ENCODE measurements around the gene ZBTB46.

ZBTB46 gene

GRCh38 chr20:63702036-63702665 is 128.9 kb downstream of the ZBTB46 start:
- DNase-seq, result no peak

GRCh38 chr20:63701329-63702035 is 129.6 kb downstream of the ZBTB46 start:
- DNase-seq, result no peak

- DNase-seq, result no peak
Observed at GRCh38 chr20:63701051-63701328, 130.1 kb downstream of the ZBTB46 start.

DNA sequence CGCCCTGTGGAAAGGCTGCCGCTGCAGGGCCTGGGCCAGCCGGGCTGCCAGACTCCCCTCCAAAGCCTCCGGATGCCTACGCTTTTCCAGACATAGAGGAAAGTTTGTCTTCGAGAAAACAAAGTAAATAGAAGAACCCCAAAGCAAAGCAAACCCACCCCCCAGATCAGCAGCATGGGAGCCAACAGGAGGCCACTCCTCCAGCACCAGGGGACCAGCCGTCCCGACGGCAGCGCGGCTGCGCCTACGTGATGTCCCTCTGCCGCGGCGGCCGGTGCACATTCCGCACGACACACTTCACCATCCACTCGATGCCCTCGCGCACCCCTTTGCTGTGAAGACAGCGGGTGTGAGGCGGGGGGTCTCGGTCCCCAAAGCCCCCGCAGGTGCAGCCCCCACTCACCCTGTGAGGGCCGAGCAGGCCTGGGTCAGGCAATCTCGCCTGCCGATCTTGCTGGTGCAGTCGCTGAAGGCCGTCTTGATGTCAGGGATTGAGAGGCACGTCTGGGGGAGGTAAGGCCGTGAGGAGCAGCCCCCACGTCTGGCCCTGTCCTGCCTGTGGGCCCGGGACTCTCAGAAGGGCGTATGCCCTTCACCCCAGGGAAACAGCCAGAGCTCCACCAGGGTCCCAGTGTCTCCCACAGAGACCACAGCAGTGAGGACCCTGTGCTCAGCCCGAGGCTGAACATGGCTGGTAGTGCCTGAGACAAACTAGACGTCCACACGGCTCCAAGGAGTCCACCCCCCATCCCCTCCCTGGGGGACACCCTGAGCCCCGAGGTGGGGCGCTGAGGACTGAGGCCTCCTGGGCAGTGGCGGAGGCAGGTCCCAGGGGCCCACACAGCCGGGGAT is 130.6 kb downstream of the ZBTB46 start:
- no peak for DNase-seq

- DNase-seq, result no peak
Observed at GRCh38 chr20:63699466-63700198, 131.4 kb downstream of the ZBTB46 start.

DNA sequence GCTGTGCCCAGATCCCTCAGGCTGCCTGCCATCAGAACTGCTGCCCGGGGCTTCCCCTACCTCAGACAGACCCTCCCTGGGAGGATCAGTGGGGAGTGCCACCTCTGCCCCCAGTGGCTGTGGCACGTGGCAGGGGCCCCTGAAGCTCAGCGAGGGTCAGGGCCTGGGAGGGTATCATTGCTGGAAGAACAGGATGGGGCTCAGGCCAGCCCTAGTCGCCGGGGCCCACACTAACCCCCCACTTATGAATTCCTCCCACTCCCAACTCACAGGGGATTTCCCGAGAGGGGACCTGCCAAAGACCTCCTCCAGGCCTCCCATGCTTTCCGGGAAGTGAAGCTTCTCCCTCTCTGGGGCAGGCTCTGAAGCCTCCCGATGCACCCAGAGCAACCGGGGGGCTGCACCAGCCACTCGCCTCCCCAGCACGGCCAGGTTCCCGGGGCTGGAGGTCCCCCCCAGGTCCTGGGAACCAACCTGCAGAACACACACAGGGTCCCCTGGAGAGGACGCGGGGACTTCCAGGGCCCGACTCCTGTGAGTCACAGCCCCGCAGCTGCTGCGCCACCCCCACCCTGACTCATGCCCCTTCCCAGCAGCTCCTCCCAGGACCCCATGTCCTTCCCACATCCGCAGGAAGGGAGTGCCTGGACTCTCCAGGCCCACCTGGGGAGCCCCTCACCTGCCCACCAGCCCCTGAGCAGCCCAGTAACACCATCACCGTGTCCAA is 132.2 kb downstream of the ZBTB46 start:
- peak; percentile 61 for DNase-seq

- DNase-seq, result no peak
Observed at GRCh38 chr20:63697868-63698545, 133.1 kb downstream of the ZBTB46 start.

DNA sequence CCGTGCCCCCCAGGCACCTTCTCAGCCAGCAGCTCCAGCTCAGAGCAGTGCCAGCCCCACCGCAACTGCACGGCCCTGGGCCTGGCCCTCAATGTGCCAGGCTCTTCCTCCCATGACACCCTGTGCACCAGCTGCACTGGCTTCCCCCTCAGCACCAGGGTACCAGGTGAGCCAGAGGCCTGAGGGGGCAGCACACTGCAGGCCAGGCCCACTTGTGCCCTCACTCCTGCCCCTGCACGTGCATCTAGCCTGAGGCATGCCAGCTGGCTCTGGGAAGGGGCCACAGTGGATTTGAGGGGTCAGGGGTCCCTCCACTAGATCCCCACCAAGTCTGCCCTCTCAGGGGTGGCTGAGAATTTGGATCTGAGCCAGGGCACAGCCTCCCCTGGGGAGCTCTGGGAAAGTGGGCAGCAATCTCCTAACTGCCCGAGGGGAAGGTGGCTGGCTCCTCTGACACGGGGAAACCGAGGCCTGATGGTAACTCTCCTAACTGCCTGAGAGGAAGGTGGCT is 133.7 kb downstream of the ZBTB46 start:
- DNase-seq, result no peak

GRCh38 chr20:63696628-63697356 is 134.3 kb downstream of the ZBTB46 start, which contains the start of gene TNFRSF6B:
Gene TNFRSF6B, plus strand, starts transcription at chr20:63696652. Its CDS starts 116 bp downstream, at chr20:63696768.
- no peak for DNase-seq

DNA sequence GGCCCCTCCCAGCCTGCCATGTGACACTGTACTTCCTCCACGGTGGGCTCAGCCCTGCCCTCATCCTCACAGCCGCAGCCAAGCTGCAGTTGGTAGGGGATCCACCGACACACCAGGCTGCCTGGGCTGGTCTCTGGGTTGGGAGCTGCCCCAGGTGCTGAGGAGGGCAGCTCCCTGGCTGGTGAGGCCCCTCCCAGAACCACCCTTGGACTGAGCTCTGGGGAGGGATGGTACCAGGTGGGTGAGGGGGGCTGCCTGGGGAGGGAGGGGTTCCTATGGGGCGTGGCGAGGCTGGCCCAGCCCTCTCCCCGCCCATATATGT is 134.8 kb downstream of the ZBTB46 start:
- DNase-seq, result no peak

DNA sequence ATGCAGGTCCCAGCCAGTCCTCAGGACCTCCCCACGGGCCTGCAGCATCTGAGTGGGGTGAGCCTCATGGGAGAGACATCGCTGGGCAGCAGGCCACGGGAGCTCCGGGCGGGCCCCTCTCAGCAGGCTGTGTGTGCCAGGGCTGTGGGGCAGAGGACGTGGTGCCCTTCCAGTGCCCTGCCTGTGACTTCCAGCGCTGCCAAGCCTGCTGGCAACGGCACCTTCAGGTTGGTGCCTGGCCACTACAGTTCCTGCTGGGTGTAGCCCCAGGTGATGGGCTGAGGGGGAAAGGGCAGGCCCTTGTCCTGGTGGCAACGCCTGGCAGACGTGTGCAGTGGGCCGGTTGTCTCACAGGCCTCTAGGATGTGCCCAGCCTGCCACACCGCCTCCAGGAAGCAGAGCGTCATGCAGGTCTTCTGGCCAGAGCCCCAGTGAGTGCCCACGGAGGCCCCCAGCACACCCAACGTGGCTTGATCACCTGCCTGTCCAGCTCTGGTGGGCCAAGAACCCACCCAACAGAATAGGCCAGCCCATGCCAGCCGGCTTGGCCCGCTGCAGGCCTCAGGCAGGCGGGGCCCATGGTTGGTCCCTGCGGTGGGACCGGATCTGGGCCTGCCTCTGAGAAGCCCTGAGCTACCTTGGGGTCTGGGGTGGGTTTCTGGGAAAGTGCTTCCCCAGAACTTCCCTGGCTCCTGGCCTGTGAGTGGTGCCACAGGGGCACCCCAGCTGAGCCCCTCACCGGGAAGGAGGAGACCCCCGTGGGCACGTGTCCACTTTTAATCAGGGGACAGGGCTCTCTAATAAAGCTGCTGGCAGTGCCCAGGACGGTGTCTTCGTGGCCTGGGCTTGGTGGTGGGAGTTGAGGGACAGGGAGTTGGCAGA is 135.4 kb downstream of the ZBTB46 start:
- DNase-seq, result no peak

DNA sequence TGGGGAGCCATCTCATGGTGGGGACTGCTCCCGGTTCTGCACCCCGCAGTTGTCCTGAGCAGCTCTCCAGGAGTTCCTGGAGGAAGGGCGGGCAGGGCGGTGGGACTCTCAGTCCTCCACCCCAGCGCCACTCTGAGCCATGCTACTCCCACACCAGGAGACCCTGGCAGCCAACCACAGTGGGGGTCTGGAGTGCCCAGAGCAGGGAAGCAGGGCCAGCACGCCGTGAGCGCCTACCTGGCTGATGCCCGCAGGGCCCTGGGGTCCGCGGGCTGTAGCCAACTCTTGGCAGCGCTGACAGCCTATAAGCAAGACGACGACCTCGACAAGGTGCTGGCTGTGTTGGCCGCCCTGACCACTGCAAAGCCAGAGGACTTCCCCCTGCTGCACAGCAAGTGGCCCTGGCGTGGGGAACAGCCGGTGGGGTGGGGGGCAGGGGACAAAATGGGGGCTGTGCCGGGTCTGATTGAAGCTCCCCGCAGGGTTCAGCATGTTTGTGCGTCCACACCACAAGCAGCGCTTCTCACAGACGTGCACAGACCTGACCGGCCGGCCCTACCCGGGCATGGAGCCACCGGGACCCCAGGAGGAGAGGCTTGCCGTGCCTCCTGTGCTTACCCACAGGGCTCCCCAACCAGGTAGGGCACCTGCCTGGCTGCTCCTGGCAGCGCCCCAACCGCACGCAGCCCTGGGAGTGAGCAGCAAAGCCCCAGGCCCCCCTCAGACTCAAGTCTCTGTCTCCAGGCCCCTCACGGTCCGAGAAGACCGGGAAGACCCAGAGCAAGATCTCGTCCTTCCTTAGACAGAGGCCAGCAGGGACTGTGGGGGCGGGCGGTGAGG is 136.3 kb downstream of the ZBTB46 start:
- DNase-seq, result no peak

GRCh38 chr20:63693733-63694583 is 137.1 kb downstream of the ZBTB46 start:
- no peak for DNase-seq
